Adrenal gland (tissue), 5 donors: ENCODE measurements around the gene HIP1.

ENCODE experiments used
- CTCF ChIP-seq, 6 experiments: fragments of 450-650 bp in 4 of 6; fragments of 200-600 bp in 2 of 6; sonication (generic) in 1 of 6; IDR thresholded peaks; 1 replicate in 5 of 6; 2 replicates in 1 of 6; pipeline versions ENCODE4 v1.5.1 to v1.8.0; 2016 to 2021; ENCODE audit warnings: antibody characterized with exemption in 6 of 6, mild to moderate bottlenecking in 2 of 6, moderate library complexity in 1 of 6
- POLR2A ChIP-seq, 2 donors: fragments of 450-650 bp; IDR thresholded peaks; one replicate each; pipeline ENCODE4 v1.6.1; 2017; ENCODE audit warnings: antibody characterized with exemption in 2 of 2, mild to moderate bottlenecking in 2 of 2, moderate library complexity in 1 of 2
- donor health status: DM: no; HTN: no; CAD: no.

- no peak for TF ChIP-seq CTCF (IDR thresholded peaks at IDR 0.05)
- TF ChIP-seq POLR2A (IDR thresholded peaks at IDR 0.05): no peak
These were observed 175.6 kb downstream of the HIP1 start for GRCh38 chr7:75563171-75563570.
